Stimulated activated CD4-positive, alpha-beta T cell treated with anti-CD3 and anti-CD28 coated beads, Interleukin-2, amount 100 ng/mL, for 24 hours (primary cell): Measurements from ENCODE around the gene ITGA5.

Experiments used
- DNase-seq, 2 donors: peaks; one replicate each; pipeline ENCODE4 v3.0.0-alpha.2; 2020

Gene ITGA5

GRCh38 chr12:54430471-54431069 is 11.5 kb upstream of the ITGA5 start:
- no peak for DNase-seq

- no peak for DNase-seq
These were observed 10.0 kb upstream of the ITGA5 start for GRCh38 chr12:54429014-54429471.

- no peak for DNase-seq
These were observed 9.3 kb upstream of the ITGA5 start for GRCh38 chr12:54428050-54429013.

- DNase-seq = no peak
These were observed 8.0 kb upstream of the ITGA5 start for GRCh38 chr12:54427106-54427505.

- DNase-seq = no peak
These were observed 7.6 kb upstream of the ITGA5 start for GRCh38 chr12:54426690-54427089.

GRCh38 chr12:54425702-54426101 is 6.6 kb upstream of the ITGA5 start:
- DNase-seq = no peak

- no peak for DNase-seq
These were observed 5.2 kb upstream of the ITGA5 start for GRCh38 chr12:54424224-54424623.

- DNase-seq = no peak
These were observed 4.7 kb upstream of the ITGA5 start for GRCh38 chr12:54423816-54424150.

GRCh38 chr12:54421879-54422250 is 2.8 kb upstream of the ITGA5 start:
- DNase-seq = no peak

- DNase-seq = no peak
These were observed 2.3 kb upstream of the ITGA5 start for GRCh38 chr12:54421175-54421878.

GRCh38 chr12:54420766-54421144 is 1.7 kb upstream of the ITGA5 start:
- DNase-seq = no peak

GRCh38 chr12:54418441-54419087 is 502 bp downstream of the ITGA5 start:
- DNase-seq = no peak

GRCh38 chr12:54417712-54418440 is 1.2 kb downstream of the ITGA5 start:
- DNase-seq = peak in 1 of 2 donors; percentile 36

- no peak for DNase-seq
These were observed 2.1 kb downstream of the ITGA5 start for GRCh38 chr12:54416687-54417603.

GRCh38 chr12:54415221-54415929 is 3.7 kb downstream of the ITGA5 start:
- no peak for DNase-seq

- peak; percentile 61 to 67 for DNase-seq
These were observed 5.5 kb downstream of the ITGA5 start for GRCh38 chr12:54413284-54414190.

- no peak for DNase-seq
These were observed 6.3 kb downstream of the ITGA5 start for GRCh38 chr12:54412786-54413185.

GRCh38 chr12:54412348-54412747 is 6.7 kb downstream of the ITGA5 start:
- DNase-seq = no peak
